PC-9 (cell line): Measurements from ENCODE around the gene CHN1. TPM values are rescaled to one million over a fixed set of nuclear protein-coding genes. Genes with fewer than 3 reads are reported as not detected.

Experiments
- BruUV-seq: library from RNA; stranded (reverse); fragments of 400-500 nt; replicated peaks from 2 replicates; lab custom pipeline; 2021; lab: Mats Ljungman, UMichigan
- CTCF ChIA-PET: fragments of 300-600 bp; sonication (Branson Sonifier 250); formaldehyde crosslinking; loops from one replicate; lab custom pipeline; 2022; ENCODE audit warnings: antibody characterized with exemption; lab: Charles Lee
- POLR2A ChIA-PET: fragments of 300-600 bp; sonication (Branson Sonifier 250); formaldehyde crosslinking; loops from one replicate; lab custom pipeline; 2022; ENCODE audit warnings: antibody characterized with exemption; ENCODE audit not compliant: unreplicated experiment; lab: Charles Lee
- DNase-seq, 2 experiments: peaks; one replicate each; pipeline versions ENCODE4 v3.0.0 to v3.0.0-alpha.2; 2015 to 2022; ENCODE audit warnings: mixed read lengths in 1 of 2
- H2AFZ ChIP-seq: fragments of 200-600 bp; sonication (generic); 2 replicates; pipeline ENCODE4 v1.8.1; 2017; ENCODE audit warnings: antibody characterized with exemption
- H3F3A ChIP-seq: fragments of 200-600 bp; sonication (generic); 2 replicates; pipeline ENCODE4 v1.8.1; 2017; ENCODE audit warnings: antibody characterized with exemption, mild to moderate bottlenecking, low read depth; ENCODE audit not compliant: insufficient read depth
- H3K27ac ChIP-seq: fragments of 200-600 bp; sonication (generic); 2 replicates; pipeline ENCODE4 v1.6.1; 2016; ENCODE audit warnings: mixed run types
- H3K27me3 ChIP-seq: fragments of 200-600 bp; sonication (generic); 2 replicates; pipeline ENCODE4 v1.6.1; 2016; ENCODE audit warnings: low read depth, mixed run types; ENCODE audit not compliant: insufficient read depth
- H3K36me3 ChIP-seq: fragments of 200-600 bp; sonication (generic); 2 replicates; pipeline ENCODE4 v1.6.1; 2016; ENCODE audit warnings: low read depth, mixed run types
- H3K4me1 ChIP-seq: fragments of 200-600 bp; sonication (generic); replicated peaks from 2 replicates; pipeline ENCODE4 v1.6.1; 2016; ENCODE audit warnings: mixed run types; ENCODE audit not compliant: insufficient read depth
- H3K4me2 ChIP-seq: fragments of 200-600 bp; sonication (generic); 2 replicates; pipeline ENCODE4 v1.6.1; 2017; ENCODE audit warnings: mixed run types
- H3K4me3 ChIP-seq: fragments of 200-600 bp; sonication (generic); 2 replicates; pipeline ENCODE4 v1.6.1; 2016; ENCODE audit warnings: mixed run types
- H3K79me2 ChIP-seq: fragments of 200-600 bp; sonication (generic); 2 replicates; pipeline ENCODE4 v1.6.1; 2017; ENCODE audit warnings: low read depth, mixed run types
- H3K9me2 ChIP-seq: fragments of 200-600 bp; sonication (generic); 2 replicates; pipeline ENCODE4 v1.8.1; 2017; ENCODE audit warnings: mild to moderate bottlenecking; ENCODE audit not compliant: insufficient read depth
- H3K9me3 ChIP-seq: fragments of 200-600 bp; sonication (generic); 2 replicates; pipeline ENCODE4 v1.8.1; 2016; ENCODE audit warnings: low read depth; ENCODE audit not compliant: insufficient read depth
- H4K20me1 ChIP-seq: fragments of 200-600 bp; sonication (generic); 2 replicates; pipeline ENCODE4 v1.8.1; 2017; ENCODE audit not compliant: insufficient read depth
- CTCF ChIP-seq: fragments of 200-600 bp; sonication (generic); conservative IDR thresholded peaks from 2 replicates; pipeline ENCODE4 v1.6.1; 2017; ENCODE audit warnings: mixed run types, antibody characterized with exemption, mild to moderate bottlenecking, moderate library complexity
- EZH2 ChIP-seq: fragments of 200-600 bp; sonication (generic); IDR thresholded peaks from 2 replicates; pipeline ENCODE4 v1.8.0; 2017; ENCODE audit warnings: antibody characterized with exemption, low read depth
- intact Hi-C: fragments of 100-400 bp; cut with micrococcal nuclease; formaldehyde crosslinking; loops from one replicate; pipeline ENCODE4 v1.10.0; 2022; ENCODE audit not compliant: unreplicated experiment
- total RNA-seq: library from RNA; stranded (reverse); gene quantifications from 2 replicates; pipeline ENCODE4 v1.2.3, GENCODE V29; 2021

The CHN1 gene
- total RNA-seq, 1 experiment from 2014 or later, result 14.0 TPM

GRCh38 chr2:174951745-174952144 lies 53.4 kb downstream of the CHN1 start:
- Histone ChIP-seq H3K27ac (no peak overlapping the region), H3K36me3 (no peaks in the 10 kb centered on the region), H3K4me3 (no peak overlapping the region), H3K9me3 (no peaks in the 10 kb centered on the region), H3K4me1 (no peaks in the 10 kb centered on the region), H3K27me3 (no peaks in the 10 kb centered on the region), H2AFZ (no peak overlapping the region), H3K9me2 (no peaks in the 10 kb centered on the region), H3K79me2 (no peaks in the 10 kb centered on the region), H3F3A (no peaks in the 10 kb centered on the region), H4K20me1 (no peaks in the 10 kb centered on the region), H3K4me2 (no peak overlapping the region)
- ChIA-PET CTCF (no interaction called here), POLR2A (no interaction called here)
- BruUV-seq, result no TSS peak
- intact Hi-C loops, result no loop called here
- TF ChIP-seq EZH2 (no peak), CTCF (no peak)
- no peak for DNase-seq

DNA sequence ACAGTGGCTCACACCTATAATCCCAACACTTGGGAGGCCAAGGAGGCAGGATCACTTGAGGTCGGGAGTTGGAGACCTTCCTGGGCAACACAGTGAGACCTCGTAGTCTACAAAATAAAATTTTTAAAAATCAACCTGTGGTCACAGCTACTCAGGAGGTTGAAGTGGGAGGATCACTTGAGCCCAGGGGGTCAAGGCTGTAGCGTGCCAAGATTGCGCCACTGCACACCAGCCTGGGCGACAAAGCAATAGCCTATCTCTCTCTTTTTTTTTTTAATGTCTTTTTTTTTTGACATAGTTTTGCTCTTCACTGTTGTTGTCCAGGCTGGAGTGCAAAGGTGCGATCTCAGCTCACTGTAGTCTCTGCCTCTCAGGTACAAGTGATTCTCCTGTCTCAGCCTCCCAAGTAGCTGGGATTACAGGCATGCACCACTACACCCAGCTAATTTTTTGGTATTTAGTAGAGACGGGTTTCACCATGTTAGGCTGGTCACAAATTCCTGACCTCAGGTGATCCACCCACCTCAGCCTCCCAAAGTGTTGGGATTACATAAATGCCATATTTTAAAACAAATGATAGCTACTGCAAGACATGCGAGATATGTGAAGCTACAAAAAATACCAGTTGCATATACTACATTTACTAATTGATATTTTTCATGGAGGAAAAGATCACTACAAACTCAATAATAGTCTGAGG lies 55.0 kb downstream of the CHN1 start:
- no peaks in the 10 kb centered on the region for H3K79me2 ChIP-seq
- H3K4me1 ChIP-seq, result no peaks in the 10 kb centered on the region
- no peaks in the 10 kb centered on the region for H3K27me3 ChIP-seq
- H3K4me3 ChIP-seq, result no peak overlapping the region
- H2AFZ ChIP-seq, result no peak overlapping the region
- H3K36me3 ChIP-seq, result no peaks in the 10 kb centered on the region
- no TSS peak for BruUV-seq
- no peak for DNase-seq
- H3K27ac ChIP-seq, result no peak overlapping the region
- H4K20me1 ChIP-seq, result no peaks in the 10 kb centered on the region
- ChIA-PET CTCF (interaction anchor here (0.7 kb wide), 1 partner anchor 202 kb away, joined by 4 read pairs; no protein-coding TSS in a partner anchor), POLR2A (no interaction called here)
- H3F3A ChIP-seq, result no peaks in the 10 kb centered on the region; the same call in 1 of the 2 replicates
- H3K9me2 ChIP-seq, result no peaks in the 10 kb centered on the region
- intact Hi-C loops, result no loop called here
- no peaks in the 10 kb centered on the region for H3K9me3 ChIP-seq
- H3K4me2 ChIP-seq, result no peak overlapping the region
- TF ChIP-seq CTCF, result no peak
- no peak for TF ChIP-seq EZH2

GRCh38 chr2:174945601-174946260 lies 59.5 kb downstream of the CHN1 start:
- CTCF ChIA-PET, result no interaction called here

More at GRCh38 chr2:174945601-174946260, 59.5 kb downstream of the CHN1 start:
- H3K9me2 ChIP-seq, result 0 out of 2 replicates have a peak, but pooled peaks cover 4% of the 10 kb centered on the region
- no peaks in the 10 kb centered on the region for H3K79me2 ChIP-seq
- BruUV-seq, result no TSS peak
- no peaks in the 10 kb centered on the region for H3K36me3 ChIP-seq
- TF ChIP-seq EZH2, result no peak
- TF ChIP-seq CTCF, result no peak
- H3F3A ChIP-seq, result no peaks in the 10 kb centered on the region; the same call in 1 of the 2 replicates
- H3K9me3 ChIP-seq, result no peaks in the 10 kb centered on the region
- H3K4me1 ChIP-seq, result no peaks in the 10 kb centered on the region
- POLR2A ChIA-PET, result no interaction called here
- no peak overlapping the region for H2AFZ ChIP-seq
- H3K4me3 ChIP-seq, result no peak overlapping the region
- H3K27me3 ChIP-seq, result no peaks in the 10 kb centered on the region
- intact Hi-C loops, result no loop called here
- H4K20me1 ChIP-seq, result no peaks in the 10 kb centered on the region
- no peak overlapping the region for H3K27ac ChIP-seq
- no peak for DNase-seq
- H3K4me2 ChIP-seq, result no peak overlapping the region
